ENCODE data around the gene SLX9.

SLX9 gene

DNA sequence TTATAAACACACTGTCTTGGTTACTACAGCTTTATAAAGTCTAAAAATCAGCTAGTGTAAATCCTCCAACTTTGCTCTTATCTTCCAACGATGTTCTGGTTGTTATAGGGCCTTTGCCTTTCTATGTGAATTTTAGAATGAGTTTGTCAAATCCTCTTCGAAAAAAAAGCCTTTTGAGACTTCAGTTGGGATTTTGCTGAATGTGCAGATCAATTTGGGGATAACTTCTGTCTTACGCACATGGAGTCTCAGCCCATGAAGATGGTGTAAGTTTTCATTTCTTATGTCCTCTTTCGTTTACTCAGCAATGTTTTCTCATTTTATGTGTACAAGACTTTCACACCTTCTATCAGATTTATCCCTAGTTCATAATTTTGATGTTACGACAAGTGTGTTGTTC lies 69.8 kb downstream of the SLX9 start:
- DNase-seq: no peak

DNA sequence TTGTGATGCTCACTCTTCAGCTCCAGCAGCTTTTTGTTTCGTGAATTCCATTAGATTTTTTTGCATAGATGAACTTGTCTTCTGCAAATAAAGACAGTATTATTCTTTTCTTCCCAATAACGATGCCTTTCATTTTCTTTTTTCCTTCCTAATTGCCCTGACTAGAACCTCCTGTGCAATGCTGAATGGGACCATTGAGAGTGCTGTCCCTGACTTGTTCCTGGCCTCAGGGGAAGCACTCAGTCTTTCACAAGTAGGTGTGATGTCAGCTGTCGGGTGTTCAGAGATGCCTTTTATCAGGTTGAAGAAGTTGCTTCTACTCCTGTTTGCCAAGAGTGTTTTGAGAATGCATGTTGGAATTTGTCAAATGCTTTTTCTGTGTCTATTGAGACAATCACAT lies 70.3 kb downstream of the SLX9 start:
- DNase-seq: no peak

DNA sequence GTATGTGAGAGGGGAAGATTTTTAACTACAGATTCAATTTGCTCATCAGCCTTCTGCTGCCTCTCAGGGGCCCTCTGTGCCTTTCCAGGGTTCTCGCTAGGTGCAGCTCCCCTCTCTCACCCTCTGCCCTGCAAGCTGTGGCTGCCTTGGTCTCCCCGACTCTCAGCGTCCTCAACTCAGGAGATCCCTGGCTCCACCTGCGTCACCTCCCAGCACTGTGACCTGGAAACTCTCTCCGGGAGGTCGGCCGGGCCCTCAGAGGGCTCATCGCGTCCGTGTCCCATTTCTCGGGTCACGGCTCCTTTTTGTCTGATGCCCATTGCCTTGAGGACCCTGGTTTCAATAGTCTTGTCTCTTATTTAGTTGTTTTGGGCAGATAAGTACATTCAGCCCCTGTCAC lies 71.0 kb downstream of the SLX9 start:
- no peak for DNase-seq

DNA sequence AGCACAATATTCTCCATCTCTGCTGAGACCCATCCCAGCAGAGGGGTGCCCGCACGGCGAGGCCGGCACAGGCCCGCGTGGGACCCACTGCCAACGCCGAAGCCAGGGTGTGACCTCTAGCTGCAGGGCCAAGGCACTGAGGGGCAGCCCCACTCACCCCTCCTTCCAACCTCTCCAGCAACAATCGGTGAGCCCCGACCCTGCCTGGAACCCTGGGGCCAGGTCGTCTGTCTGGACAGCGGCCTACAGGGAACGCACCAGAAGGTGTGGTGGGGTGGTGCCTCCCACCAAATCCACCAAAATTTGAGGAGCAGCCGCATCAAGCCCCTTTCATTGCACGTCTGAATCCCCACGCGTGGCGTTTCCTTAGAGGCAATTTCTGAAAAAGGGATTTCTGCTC lies 71.6 kb downstream of the SLX9 start:
- DNase-seq: no peak

DNA sequence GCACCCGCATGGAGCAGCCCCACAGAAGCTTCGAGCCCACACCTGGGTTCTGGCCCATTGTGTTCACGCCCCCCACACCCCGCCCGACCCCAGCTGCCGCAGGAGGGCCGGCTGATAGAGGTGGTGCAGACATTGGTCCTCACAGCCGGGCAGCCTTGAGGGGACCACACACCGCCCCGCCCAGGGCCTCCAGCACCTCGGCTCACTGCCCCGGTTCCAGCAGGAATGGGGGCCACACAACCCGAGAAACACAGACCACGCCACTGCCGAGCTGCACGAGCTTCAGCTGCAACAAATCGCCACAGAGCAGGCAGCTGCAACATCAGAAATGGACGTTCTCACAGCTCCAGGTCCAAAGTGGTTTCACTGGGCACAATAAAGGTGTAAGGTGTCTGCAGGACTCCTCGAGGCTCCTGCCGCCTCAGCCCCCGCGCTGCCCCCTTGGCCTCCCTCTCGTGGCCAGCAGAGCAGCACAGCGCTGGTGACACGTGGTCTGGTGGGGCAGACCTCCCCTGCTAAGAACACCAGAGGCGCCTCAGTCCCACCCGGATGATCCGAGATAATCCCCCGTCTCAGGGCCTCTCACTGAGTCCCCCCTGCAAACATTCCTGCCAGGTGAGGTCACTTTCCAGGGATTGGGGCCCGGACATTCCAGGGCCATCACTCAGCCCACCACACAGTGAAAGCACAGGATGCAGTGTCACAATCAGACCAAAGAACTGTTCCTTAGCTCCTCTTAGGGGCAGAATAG lies 72.3 kb downstream of the SLX9 start:
- DNase-seq: no peak

DNA sequence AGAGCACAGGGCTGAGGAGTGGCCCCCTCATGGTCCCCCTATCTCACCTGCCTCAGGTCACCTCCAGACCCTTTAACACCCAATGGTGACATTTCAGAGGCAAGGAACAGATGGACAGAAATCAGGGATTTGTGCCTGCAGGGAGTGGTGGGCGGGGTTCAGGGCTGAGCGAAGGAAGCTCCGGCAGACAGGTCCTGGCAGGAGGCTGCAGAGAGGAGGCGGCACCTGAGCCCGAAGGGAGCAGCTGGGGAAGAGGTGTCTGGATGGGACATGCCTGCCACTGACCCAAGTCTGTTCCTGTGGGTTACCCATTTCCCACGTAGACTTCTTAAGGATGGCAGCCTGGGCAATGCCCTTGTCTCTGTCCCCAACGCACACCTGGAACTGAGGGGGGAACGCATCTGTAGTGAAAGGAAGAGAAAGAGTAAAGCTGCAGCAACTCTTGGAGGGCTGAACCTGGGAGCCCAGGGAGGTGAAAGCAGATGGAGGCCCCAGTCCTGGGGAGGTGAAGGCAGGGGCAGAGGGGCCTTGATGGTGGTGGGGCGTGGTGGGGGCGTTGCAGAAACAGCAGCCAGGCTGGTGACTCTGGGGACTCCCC lies 72.9 kb downstream of the SLX9 start:
- DNase-seq: no peak

DNA sequence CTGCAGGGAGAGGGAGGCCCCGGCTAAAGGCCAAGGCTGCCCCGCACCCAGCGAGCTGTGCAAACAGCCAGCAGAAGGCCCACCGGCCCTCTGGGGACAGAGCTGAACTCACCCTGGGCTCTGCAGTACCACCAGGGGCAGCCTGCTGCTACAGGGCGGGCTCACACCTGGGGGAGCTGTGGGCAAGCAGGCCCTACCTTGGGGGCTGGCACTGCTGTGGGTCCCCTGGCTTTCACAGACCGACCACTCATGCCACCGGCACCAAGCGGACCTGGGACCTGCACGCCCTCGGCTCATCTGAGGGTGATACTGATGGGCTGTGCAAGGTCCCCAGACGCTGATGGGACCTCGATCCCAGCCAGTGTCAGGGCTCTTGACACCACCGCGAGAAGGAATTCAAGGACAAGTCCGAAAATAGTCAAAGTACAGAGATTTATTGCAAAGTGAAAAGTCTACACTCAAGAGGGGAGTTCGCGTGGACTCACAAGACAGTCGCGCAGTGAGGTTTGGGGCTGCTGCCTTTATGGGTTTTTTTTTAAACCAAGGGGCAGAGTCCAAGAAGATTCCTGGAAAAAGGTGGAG lies 73.5 kb downstream of the SLX9 start:
- no peak for DNase-seq

DNA sequence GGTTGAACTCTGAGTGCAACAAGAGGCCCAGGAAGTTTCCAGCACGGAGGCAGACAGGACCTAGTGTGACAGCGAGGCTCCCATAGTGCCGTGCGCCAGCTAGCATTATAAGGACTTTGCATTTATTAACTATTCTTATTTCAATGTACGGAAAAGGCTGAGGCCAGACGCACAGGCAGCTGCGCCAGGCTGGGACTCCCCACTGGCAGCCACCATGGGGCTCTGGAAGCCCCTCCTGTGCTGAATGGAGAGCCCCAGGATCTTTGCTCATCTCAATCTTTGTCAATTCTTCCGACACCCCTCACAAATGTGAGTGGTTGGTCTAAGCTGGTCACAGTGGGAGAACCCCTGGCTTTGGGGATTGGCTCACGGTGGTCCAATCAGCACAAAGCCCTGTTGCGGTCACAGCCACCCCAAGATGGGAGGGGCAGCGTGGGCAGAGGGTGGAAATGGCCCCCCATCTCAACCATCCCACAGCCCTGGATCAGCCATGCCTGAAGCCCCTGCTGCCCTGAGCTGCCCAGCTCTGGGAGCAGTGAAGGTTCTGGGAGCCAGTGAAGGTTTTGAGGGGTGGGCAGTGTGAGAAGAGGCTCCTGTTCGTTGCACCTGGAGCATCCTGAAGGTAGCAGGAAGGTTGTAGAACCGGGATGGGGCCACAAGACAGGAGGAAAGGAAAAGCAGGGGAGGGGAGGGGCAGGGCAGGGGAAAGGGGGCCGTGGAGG lies 75.1 kb downstream of the SLX9 start:
- no peak for DNase-seq

DNA sequence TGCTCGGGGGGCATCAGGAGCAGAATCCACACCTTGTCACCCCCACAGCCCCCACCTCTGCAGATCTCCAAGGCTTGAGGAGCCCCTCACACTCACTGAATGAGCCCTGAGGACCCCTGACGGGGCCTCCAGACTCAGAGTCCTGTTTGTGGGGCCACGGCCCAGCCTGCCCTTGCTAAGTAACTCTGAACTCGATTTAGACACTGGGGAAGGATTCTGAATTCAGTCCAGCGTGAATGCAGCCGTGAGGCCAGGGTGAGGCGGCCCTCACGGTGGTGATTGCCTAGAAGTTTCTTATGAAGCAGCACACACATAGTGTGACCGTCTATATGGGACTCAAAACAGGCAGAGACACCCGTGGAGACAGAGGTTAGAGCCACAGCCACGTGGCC lies 75.6 kb downstream of the SLX9 start:
- no peak for DNase-seq

DNA sequence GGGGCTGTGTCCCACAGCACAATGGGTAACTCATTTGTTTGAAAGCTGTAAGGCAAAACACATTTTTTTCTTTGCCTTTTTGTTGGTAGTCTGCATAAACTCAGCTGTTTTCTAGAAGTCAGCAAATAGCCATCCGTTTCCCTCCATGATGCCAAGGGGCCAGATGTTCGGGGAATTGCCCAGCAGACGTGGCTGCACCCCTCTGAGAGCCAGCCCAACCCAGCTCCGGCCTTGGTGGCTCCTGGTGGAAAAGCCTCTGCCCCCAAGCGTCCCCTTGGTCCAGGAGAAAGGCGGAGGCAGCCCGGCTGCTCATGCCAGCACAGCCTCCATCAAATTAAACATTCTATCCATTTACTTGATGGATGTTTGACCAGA lies 76.2 kb downstream of the SLX9 start:
- DNase-seq: no peak

DNA sequence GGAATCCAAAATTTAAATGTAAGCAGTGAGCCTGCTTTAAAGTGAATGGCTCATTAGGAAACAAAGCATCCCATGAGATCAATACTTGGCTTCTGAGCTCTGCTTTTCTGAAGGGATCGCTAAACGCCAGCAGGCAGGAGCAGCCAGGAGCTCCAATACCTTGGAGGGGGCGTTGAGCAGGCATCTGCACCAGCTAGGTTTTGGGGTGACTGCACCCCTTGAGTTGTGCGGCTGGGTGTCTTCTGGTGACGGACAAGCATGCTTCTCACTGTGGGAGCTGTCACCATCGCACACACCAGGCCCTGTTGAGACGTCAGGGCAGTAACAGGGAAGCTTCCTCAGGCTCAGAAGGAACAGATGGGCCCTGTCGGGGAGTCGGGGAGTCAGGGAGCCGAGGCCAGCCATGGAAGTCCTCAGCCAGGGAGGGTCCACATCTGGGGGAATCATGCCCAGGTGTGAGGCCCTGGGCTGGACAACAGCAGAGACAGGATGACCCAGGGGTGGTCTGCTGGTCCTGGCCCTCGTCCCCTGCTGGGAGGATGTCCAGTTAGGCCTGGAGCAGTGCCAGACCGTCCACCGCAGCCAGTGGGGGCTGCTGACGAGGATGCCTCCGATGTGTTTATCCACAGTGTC lies 76.7 kb downstream of the SLX9 start:
- no peak for DNase-seq

DNA sequence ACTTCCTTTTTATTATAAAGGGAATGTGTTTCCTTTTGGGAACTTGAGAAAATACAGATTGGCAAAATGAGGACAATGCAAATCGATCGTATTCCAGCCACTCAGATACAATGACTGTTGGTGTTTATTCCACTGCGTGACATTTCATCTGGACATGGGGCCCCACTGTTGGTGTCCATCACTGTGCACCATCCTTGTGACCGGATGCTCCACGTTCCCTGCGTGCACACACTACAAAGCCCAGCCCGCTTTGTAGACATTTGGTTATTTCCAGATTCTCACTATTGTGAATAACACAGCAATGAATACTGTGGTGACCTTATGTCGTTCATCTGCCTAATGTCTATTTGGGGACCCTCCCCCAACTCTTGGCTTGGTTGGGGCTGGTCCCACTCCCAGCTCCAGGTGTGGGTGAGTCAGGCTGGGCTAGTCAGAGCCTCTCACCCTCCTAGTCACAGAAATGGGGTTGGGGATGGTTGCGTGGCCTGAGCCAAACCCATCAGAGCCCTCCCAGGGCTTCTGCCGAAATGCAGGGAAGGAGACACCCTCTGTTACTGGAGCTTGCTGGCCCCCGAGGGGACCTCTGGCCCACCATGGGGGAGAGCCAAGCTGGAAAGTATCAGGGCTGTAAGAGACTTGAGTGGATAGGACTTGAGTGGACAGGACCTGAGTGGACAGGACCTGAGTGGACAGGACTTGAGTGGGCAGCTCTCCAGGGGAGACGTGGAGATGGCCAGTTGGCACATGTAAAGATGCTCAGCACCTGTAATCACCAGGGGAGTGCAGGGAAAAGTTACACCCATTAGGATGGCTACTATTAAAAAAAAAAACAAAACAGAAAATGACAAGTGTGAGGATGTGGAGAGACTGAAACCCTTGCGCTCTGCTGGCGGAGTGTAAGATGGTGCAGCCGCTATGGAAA lies 77.5 kb downstream of the SLX9 start:
- no peak for DNase-seq

DNA sequence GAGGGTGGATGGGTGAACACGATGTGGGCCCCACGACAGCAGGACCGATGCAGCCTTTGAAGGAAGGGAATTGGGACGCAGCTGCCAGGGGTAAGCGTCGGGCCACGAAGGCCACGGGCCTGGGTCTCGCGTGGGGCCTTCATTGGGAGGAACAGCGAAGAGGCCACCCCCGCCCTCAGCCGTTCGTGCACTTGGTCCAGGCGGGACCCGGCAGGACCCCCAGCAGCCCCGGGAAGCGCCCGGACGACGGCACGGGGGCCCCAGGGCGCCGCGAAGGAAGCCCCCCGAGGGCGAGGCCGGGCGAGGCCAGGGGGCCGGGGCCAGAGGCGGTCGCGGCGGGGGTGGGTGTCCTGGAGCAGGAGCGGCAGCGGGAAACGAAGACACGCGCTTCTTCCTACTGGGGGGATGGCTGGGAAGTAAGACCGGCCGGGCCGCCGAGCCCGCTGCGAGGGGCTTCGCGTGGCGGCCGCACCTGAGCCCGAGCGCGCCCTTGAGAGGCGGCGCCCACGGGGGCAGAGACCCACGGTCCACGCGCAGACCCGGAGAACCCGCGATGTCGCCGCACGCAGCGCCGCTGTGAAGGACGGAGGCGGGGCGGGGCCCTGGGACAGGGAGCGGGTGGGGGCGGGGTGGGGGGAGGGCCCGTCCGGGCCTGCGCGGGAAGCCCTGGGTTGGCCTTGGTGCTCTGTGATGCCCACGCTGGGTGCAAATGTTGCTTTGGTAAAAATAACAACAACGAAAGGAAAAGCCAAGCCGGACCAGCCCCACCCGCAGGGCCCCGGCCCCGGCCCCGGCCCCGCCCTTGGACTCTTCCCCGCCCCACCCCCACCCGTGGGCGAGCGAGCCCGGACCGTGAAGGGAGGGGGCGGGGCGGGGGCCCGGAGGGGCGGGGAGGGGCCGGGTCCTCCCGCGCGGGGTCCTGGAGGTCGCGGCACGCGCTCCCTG lies 78.6 kb downstream of the SLX9 start:
- no peak for DNase-seq

DNA sequence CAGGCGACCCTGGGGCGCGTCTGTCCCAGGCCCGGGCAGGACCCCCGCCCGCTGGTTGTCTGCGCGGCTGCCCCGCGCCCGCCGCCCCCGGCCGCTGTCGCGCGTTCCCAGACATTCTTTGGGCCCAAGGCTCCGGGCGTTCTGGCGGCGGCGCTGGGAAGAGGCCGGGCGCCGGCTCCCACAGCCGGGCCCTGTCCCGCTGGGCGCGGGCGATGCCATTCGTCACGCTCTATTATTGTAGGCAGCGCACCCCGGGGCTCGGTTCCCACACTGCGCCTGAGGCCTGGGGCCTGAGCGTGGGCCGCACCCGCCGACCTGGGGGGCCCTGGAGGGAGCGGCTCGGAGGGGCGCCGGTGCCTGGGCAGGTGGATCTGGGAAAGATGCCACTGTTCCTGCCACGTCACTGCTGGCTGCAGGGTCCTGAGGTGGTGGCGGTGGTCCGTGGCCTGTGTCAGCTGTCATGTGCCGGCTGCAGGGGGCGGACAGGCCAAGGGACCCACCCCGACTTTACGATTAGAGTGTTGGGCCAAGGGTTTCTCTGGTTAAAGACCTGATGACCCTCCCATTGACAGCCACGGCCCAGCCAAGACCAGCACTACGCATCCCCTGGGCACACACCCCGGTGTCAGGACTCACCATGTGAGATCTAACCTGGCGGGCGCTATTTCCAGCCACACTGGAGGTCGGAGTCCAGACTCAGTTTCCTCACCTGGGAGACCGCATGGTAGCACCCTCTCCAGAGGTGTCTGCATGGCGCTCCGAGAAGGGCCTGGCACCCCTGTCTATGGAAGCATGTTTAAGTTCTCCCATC lies 79.5 kb downstream of the SLX9 start:
- DNase-seq: no peak

DNA sequence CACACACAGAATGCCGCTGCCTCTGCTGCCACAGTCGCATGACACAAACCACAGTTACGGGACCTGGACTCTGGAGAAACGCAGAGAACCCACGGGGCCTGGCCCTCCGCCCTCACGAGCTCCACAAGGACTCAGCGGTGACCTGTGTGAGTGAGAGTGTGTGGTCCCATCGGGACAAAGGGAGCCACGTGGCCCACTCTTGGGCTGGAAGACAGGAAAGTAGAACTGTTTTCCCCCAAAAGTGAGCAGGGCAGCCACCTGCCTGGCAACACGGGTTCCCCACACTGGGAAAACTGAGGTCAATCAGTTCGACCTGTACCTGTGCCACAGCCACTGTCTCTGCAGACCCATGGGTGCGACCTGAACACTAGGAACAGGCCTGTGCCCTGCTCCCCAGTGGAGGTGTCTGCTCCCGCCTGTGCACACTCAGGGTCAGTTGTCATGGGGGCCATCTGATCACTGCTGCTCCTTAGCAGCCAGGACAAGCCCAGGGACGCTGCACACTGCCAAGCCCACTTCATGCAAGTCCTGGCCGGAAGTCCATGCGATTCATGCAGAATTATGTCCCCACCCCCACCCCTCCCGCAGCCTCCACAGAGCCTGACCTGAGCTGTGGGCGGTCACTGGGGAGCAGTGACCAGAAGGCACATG lies 80.2 kb downstream of the SLX9 start:
- DNase-seq: no peak

DNA sequence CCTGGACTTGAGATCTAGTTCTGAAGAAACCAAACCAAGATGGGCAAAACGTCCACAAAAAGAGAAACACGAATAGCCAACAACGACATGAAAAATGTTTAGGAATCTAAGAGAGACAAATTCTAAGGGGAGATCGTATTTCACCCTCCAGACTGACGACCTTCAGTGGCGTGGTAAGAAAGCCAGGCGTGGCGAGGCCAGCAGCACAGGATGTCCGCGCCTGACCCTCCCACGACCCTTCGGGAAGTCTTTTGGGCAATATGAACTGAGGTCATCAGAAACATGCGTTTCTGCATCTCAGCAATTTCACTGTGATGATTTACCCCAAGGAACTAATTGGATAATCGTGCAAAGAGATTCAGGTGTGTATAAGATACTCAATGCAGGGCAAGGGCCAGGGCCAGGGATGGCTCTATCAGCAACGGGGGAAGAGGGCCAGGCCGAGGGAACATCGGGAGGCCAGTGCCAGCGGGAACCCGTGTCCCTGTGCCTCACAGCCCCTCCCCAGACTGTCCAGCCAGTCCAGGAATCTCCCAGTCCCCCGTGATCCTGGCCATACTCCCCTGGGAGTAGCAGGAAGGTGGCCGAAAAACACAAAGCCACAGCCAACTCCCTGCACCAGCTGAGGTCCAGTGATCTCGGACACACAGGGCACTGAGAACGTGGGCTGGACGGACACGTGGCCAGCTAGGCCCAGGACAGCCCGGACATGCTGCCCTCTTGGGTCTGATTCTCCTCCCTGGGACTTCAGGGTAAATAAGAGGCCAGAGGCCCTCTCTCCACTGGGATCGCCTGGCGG lies 81.0 kb downstream of the SLX9 start:
- no peak for DNase-seq

DNA sequence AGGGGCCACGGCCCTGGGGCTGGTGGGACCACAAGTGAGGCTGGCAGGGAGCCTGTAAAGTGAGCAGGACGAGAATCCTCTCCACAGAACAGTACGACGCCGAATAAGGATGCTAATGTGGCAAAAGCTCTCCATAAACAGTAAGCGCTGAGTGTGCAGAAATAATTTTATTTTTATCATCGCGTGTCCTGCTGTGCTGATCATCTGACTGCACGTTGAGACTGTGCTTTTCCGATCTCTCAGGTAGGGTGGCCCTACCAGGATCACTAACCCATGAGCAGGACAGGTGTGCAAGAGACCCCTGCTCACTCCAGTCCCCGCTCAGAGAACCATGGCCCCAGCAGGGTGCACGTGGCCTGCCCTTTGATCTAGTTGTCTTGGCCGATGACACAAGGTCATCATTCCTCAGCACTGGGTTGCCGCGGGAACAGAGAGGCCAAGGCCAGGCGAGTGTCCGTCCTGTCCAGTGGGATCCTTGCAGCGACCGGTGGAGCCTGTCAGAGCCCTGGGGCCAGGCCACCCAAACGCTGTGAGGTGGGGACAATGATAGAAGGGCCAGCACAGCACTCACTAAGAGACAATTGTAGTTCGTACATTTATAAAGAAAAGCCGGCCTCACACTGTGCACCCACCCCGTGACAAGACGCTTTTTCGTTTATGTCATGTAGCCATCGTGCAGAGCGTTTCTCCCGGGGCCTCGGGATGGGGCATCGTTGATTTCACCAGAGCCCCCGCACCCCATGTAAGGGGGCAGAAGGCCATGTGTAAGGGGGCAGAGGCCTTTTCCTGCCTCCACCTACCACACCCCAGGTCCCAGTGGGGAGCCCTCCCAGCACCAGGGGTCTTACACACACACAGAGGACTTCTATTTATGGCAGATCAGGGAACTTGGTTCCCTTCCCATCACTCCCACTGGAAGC lies 81.9 kb downstream of the SLX9 start:
- DNase-seq: no peak

DNA sequence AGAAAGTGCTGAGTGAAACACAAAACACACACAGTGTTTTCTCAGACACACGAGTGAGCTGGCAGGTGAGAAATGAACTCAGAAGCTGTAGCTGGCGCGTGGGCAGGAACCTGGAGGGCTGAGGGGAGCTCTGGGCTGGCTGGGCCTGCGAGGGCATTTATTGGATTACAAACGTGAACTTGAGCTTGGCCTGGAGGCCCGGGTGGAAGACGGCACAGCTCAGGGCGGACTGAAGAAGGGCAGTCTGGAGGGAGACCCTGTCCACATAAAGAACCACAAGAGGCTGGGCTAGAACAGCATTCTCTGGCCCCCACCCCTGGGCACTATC lies 82.5 kb downstream of the SLX9 start:
- no peak for DNase-seq
